MM.1S (cell line): ENCODE data around the gene NFYA.

ENCODE experiments used
- DNase-seq: peaks from one replicate; pipeline ENCODE4 v3.0.0-alpha.2; 2015
- H2AFZ ChIP-seq: fragments of 300-600 bp; sonication (generic); 2 replicates; pipeline ENCODE4 v1.6.0; 2016; ENCODE audit warnings: antibody characterized with exemption, low read length
- H3F3A ChIP-seq: fragments of 300-600 bp; sonication (generic); 2 replicates; pipeline ENCODE4 v1.6.1; 2016; ENCODE audit warnings: mild to moderate bottlenecking, antibody characterized with exemption, low read length, moderate library complexity, mixed read lengths; ENCODE audit not compliant: insufficient read depth
- H3K27ac ChIP-seq: fragments of 300-600 bp; sonication (generic); 2 replicates; pipeline ENCODE4 v1.5.1; 2016; ENCODE audit warnings: mild to moderate bottlenecking, low read length
- H3K27me3 ChIP-seq: fragments of 300-600 bp; sonication (generic); replicated peaks from 2 replicates; pipeline ENCODE4 v1.6.0; 2016; ENCODE audit warnings: low read length; ENCODE audit not compliant: insufficient read depth
- H3K36me3 ChIP-seq: fragments of 300-600 bp; sonication (generic); replicated peaks from 2 replicates; pipeline ENCODE4 v1.6.1; 2016; ENCODE audit warnings: mild to moderate bottlenecking, low read length, mixed read lengths; ENCODE audit not compliant: insufficient read depth
- H3K4me1 ChIP-seq: fragments of 300-600 bp; sonication (generic); 2 replicates; pipeline ENCODE4 v1.6.1; 2016; ENCODE audit warnings: low read length, mixed read lengths
- H3K4me2 ChIP-seq: fragments of 300-600 bp; sonication (generic); 2 replicates; pipeline ENCODE4 v1.6.0; 2016; ENCODE audit warnings: low read depth, low read length
- H3K4me3 ChIP-seq: fragments of 300-600 bp; sonication (generic); 2 replicates; pipeline ENCODE4 v1.5.1; 2016; ENCODE audit warnings: low read length, mixed read lengths
- H3K79me2 ChIP-seq: fragments of 300-600 bp; sonication (generic); 2 replicates; pipeline ENCODE4 v1.6.1; 2016; ENCODE audit warnings: mixed run types, low read length, mixed read lengths
- H3K9ac ChIP-seq: fragments of 300-600 bp; sonication (generic); 2 replicates; pipeline ENCODE4 v1.6.1; 2016; ENCODE audit warnings: low read length, mixed read lengths
- H3K9me2 ChIP-seq: fragments of 300-600 bp; sonication (generic); replicated peaks from 2 replicates; pipeline ENCODE4 v1.6.1; 2016; ENCODE audit warnings: mild to moderate bottlenecking, low read length, mixed read lengths; ENCODE audit not compliant: insufficient read depth
- H3K9me3 ChIP-seq: fragments of 300-600 bp; sonication (generic); replicated peaks from 2 replicates; pipeline ENCODE4 v1.6.1; 2016; ENCODE audit warnings: mild to moderate bottlenecking, low read length, mixed read lengths; ENCODE audit not compliant: insufficient read depth
- H4K20me1 ChIP-seq: fragments of 300-600 bp; sonication (generic); 2 replicates; pipeline ENCODE4 v1.6.1; 2016; ENCODE audit warnings: mild to moderate bottlenecking, low read length, moderate library complexity, mixed read lengths; ENCODE audit not compliant: insufficient read depth
- EZH2 ChIP-seq: fragments of 300-600 bp; sonication (generic); optimal IDR thresholded peaks from 2 replicates; pipeline ENCODE3; 2017; ENCODE audit warnings: low read depth, mild to moderate bottlenecking, antibody characterized with exemption, low read length, mixed read lengths
- EZH2phosphoT487 ChIP-seq: fragments of 300-600 bp; sonication (generic); IDR thresholded peaks from 2 replicates; pipeline ENCODE4 v1.6.1; 2018; ENCODE audit warnings: antibody characterized with exemption, low read length
- TF ChIP-seq, protein P1 (sequence below): fragments of 300-600 bp; sonication (generic); IDR thresholded peaks from 2 replicates; pipeline ENCODE4 v1.5.1; 2016; ENCODE audit warnings: antibody characterized with exemption, low read length, mixed read lengths

The NFYA gene

DNA sequence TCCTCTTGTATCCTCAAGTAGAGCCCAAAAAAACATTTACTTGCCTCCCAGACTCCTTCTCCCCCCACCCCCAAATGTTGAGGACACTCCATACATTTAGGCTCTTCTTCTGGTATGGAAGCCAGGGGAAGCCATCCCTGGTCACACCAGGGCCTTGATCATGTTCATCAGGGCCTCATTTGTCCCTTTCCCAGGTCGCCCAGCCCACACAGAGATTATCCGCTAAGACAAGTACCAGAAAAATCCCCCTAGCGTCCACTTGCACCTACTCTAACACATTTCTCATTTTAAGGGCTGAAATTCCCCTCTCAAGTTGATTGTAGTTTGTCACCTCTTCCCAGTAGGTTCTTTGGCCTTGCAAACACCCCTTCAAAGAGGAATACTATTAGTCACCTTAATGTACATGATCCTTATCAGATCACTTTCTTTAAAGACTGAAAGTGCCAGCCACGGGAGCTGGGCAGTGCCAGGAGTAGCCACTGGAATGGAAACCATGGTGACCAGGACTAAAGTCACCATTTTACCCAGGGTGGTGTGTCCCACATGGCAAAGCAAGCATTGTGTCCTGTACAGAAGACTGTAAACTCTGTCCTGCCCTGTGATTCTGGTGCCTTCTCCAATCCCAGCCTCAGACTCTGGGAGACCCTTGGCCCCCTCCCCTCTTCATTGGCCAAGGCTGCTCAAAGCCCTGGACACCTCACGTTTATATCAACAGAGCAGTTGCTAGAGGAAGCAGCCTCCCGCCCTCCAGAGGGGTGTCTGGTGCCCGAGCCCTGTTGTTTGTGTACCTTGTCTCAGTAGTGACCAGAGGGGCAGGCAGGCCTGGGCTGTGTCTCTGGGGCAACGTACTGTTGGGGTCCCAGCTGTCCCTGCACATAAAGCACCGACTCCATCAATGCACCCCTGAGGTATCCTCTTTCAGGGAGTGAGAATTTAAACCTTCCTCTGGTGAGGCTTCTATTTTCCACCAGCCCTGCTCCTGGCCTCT, 24.7 kb upstream of the NFYA start:
- H3K36me3 ChIP-seq: no peaks in the 10 kb centered on the region
- no peaks in the 10 kb centered on the region for H3F3A ChIP-seq
- no peaks in the 10 kb centered on the region for H3K9me2 ChIP-seq
- no peak overlapping the region for H3K4me2 ChIP-seq
- H3K4me1 ChIP-seq: peaks cover 7% of the 10 kb centered on the region; the same call in 1 of the 2 replicates
- no peak for DNase-seq
- H3K27me3 ChIP-seq: no peaks in the 10 kb centered on the region
- no peak overlapping the region for H3K9ac ChIP-seq
- H3K79me2 ChIP-seq: no peaks in the 10 kb centered on the region
- no peak overlapping the region for H2AFZ ChIP-seq
- H3K27ac ChIP-seq: no peak overlapping the region
- H3K4me3 ChIP-seq: no peak overlapping the region
- no peaks in the 10 kb centered on the region for H3K9me3 ChIP-seq
- no peaks in the 10 kb centered on the region for H4K20me1 ChIP-seq
- TF ChIP-seq EZH2: no peak
- TF ChIP-seq, protein P1, sequence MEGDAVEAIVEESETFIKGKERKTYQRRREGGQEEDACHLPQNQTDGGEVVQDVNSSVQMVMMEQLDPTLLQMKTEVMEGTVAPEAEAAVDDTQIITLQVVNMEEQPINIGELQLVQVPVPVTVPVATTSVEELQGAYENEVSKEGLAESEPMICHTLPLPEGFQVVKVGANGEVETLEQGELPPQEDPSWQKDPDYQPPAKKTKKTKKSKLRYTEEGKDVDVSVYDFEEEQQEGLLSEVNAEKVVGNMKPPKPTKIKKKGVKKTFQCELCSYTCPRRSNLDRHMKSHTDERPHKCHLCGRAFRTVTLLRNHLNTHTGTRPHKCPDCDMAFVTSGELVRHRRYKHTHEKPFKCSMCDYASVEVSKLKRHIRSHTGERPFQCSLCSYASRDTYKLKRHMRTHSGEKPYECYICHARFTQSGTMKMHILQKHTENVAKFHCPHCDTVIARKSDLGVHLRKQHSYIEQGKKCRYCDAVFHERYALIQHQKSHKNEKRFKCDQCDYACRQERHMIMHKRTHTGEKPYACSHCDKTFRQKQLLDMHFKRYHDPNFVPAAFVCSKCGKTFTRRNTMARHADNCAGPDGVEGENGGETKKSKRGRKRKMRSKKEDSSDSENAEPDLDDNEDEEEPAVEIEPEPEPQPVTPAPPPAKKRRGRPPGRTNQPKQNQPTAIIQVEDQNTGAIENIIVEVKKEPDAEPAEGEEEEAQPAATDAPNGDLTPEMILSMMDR: no peak
- TF ChIP-seq EZH2phosphoT487: no peak

DNA sequence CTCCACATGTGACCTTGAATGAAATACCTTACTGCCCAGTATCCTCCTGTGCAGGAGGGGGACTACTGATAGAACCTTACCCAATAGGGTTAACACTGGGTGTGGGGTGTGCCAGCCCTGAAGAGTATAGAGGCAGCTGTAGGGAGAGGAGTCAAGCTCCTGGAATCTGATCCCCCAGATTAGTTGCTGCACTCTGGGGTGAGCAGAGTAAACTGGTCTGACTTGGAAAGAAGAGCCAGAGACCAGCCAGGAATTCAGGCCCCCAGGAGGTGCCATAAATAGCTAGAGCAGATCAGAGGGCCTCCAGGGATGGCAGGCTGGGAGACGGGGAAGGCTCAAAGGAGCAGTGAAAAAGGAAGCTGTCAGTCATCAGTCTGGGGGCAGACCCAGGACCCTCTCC, 23.3 kb upstream of the NFYA start:
- H3K9me2 ChIP-seq: no peaks in the 10 kb centered on the region
- no peaks in the 10 kb centered on the region for H3K36me3 ChIP-seq
- H3K9me3 ChIP-seq: no peaks in the 10 kb centered on the region
- H3K27ac ChIP-seq: no peak overlapping the region
- TF ChIP-seq EZH2phosphoT487 (no peak), EZH2 (no peak)
- no peak overlapping the region for H2AFZ ChIP-seq
- no peak overlapping the region for H3K4me3 ChIP-seq
- no peaks in the 10 kb centered on the region for H3K79me2 ChIP-seq
- no peak overlapping the region for H3K9ac ChIP-seq
- DNase-seq: no peak
- H3F3A ChIP-seq: no peaks in the 10 kb centered on the region
- peaks cover 8% of the 10 kb centered on the region for H3K4me1 ChIP-seq
- no peak overlapping the region for H3K4me2 ChIP-seq
- H3K27me3 ChIP-seq: no peaks in the 10 kb centered on the region
- no peaks in the 10 kb centered on the region for H4K20me1 ChIP-seq

DNA sequence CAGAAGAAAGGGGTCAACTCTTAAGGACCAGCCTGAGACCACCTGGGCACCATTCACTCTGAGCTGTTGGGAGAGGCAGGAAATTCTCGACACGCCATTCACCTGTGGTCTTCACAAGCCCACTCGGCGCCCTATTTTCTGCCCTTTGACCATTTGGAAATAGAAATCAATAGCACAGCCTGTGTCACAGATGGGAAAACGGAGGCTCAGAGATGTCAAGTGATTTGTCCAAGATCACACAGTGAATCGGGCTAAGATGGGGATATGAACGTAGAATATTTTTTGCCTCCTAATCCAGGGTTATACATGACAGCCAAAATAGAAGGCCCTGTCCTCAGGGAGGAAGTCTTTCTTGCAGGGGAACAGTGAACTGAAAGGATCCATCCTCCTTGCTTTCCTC, 22.8 kb upstream of the NFYA start:
- no peak for TF ChIP-seq EZH2
- TF ChIP-seq, protein P1: no peak
- no peak overlapping the region for H2AFZ ChIP-seq
- H3K9ac ChIP-seq: no peak overlapping the region
- no peak overlapping the region for H3K4me2 ChIP-seq
- H3K4me3 ChIP-seq: no peak overlapping the region
- H4K20me1 ChIP-seq: no peaks in the 10 kb centered on the region
- peaks cover 13% of the 10 kb centered on the region for H3K4me1 ChIP-seq
- H3K36me3 ChIP-seq: no peaks in the 10 kb centered on the region
- H3F3A ChIP-seq: no peaks in the 10 kb centered on the region
- no peak for DNase-seq
- no peaks in the 10 kb centered on the region for H3K9me3 ChIP-seq
- H3K9me2 ChIP-seq: no peaks in the 10 kb centered on the region
- no peaks in the 10 kb centered on the region for H3K79me2 ChIP-seq
- H3K27me3 ChIP-seq: no peaks in the 10 kb centered on the region
- H3K27ac ChIP-seq: no peak overlapping the region

DNA sequence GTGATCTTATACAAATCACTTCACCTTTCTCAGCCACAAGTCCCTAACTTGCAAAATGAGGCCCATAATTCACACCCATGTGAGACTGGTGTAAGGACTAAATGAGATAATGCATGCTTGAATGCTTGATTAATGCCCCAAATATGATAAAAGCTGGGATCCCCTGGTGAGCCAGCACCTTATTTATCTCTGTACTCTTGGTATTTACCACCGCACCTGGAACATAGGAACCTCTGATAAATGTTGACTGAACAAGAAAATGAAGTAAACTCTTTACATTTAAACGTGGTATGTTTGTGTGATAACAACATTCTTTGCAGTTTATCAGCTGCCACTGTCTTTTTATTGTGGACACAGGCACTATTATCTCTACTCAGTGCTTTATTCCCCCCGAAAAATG, 22.2 kb upstream of the NFYA start:
- H3K9ac ChIP-seq: no peak overlapping the region
- no peaks in the 10 kb centered on the region for H3K9me3 ChIP-seq
- H2AFZ ChIP-seq: no peak overlapping the region
- no peak for DNase-seq
- no peak overlapping the region for H3K27ac ChIP-seq
- no peak overlapping the region for H3K4me3 ChIP-seq
- no peaks in the 10 kb centered on the region for H3K9me2 ChIP-seq
- H3K27me3 ChIP-seq: no peaks in the 10 kb centered on the region
- H3F3A ChIP-seq: no peaks in the 10 kb centered on the region
- no peaks in the 10 kb centered on the region for H4K20me1 ChIP-seq
- H3K79me2 ChIP-seq: no peaks in the 10 kb centered on the region
- no peaks in the 10 kb centered on the region for H3K36me3 ChIP-seq
- peaks cover 18% of the 10 kb centered on the region for H3K4me1 ChIP-seq
- TF ChIP-seq, protein P1: no peak
- TF ChIP-seq EZH2: no peak
- no peak for TF ChIP-seq EZH2phosphoT487
- no peak overlapping the region for H3K4me2 ChIP-seq
